Measurements from ENCODE around the gene PTOV1. TPM values are rescaled to one million over a fixed set of nuclear protein-coding genes. Genes with fewer than 3 reads are reported as not detected.
A peak's percentile ranks its signal among the peaks of the same experiment; 100 is the strongest.

Gene PTOV1
- polyA plus RNA-seq, 4 donors = 71.4 to 137 (median 88.0) TPM

DNA sequence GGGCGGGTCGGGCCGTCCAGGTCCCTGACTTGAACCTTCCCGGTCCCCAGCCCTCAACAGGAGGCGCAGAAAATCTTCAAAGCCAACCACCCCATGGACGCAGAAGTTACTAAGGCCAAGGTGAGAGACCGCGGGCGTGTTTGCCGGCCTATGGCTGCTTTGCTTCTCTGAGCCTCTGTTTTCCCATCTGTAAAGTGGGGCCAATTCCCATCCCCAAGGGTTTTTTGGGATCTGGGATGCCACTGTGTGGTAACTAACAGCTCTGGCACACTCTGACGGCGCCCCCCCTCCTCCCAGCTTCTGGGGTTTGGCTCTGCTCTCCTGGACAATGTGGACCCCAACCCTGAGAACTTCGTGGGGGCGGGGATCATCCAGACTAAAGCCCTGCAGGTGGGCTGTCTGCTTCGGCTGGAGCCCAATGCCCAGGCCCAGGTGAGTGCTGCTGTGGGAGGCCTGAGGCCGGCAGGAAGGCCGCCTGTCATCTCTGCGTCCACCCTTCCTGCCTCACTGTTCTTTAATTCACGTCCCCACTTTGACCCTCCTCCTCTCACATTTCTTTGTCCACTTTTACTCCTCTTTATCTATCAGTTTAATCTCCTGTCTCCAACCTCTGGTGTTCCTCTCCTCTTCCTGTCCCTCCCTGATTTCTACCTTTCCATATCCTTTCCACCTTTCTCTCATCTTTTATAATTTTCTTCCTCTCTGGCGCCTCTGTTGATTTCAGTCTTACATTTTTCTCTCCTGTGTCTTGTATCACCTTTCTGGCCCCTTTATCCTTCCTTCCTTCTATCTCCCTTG is 44.9 kb upstream of the PTOV1 start:
- peak overlapping the region in 1 of 3 donors; percentile 53 for H3K27ac ChIP-seq (ENCODE audit: low read depth in 1 of 3, low read length in 2 of 3)
- no peak for FAIRE-seq

DNA sequence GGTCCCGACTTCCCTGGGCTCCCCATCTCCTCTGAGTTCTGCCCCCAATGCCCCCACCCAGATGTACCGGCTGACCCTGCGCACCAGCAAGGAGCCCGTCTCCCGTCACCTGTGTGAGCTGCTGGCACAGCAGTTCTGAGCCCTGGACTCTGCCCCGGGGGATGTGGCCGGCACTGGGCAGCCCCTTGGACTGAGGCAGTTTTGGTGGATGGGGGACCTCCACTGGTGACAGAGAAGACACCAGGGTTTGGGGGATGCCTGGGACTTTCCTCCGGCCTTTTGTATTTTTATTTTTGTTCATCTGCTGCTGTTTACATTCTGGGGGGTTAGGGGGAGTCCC is 44.4 kb upstream of the PTOV1 start:
- peaks cover 0 to 33% (median 4%) of the 10 kb centered on the region in 3 donors for H3K4me1 ChIP-seq (ENCODE audit: control insufficient read depth in 3 of 3, insufficient read depth in 2 of 3, low read depth in 1 of 3, low read length in 2 of 3)
- FAIRE-seq = no peak
- H3K27me3 ChIP-seq (ENCODE audit: control insufficient read depth in 3 of 3, insufficient read depth in 3 of 3, low read length in 3 of 3) = no peaks in the 10 kb centered on the region
- DNase-seq = peak in 1 of 2 donors; percentile 58
- H3K9me3 ChIP-seq (ENCODE audit: control insufficient read depth in 2 of 2, insufficient read depth in 1 of 2, low read depth in 1 of 2, low read length in 1 of 2) = no peaks in the 10 kb centered on the region
- H3K4me3 ChIP-seq (ENCODE audit: low read depth in 1 of 3, low read length in 3 of 3) = no peak overlapping the region
- 82 to 85% (median 84%) methylated on average over 8 of the region's 8 CpGs for WGBS, 3 donors
- H3K27ac ChIP-seq (ENCODE audit: low read depth in 1 of 3, low read length in 2 of 3) = peak overlapping the region in 1 of 3 donors; percentile 53
- peaks cover 3 to 64% (median 4%) of the 10 kb centered on the region in 3 donors for H3K36me3 ChIP-seq (ENCODE audit: control insufficient read depth in 3 of 3, insufficient read depth in 2 of 3, low read depth in 1 of 3, low read length in 3 of 3)

More for the DNA sequence above, 44.9 kb upstream of the PTOV1 start:
- Histone ChIP-seq H3K4me3 (ENCODE audit: low read depth in 1 of 3, low read length in 3 of 3) (peak overlapping the region in 1 of 3 donors; percentile 25), H3K4me1 (ENCODE audit: control insufficient read depth in 3 of 3, insufficient read depth in 2 of 3, low read depth in 1 of 3, low read length in 2 of 3) (peaks cover 0 to 33% (median 4%) of the 10 kb centered on the region in 3 donors), H3K27me3 (ENCODE audit: control insufficient read depth in 3 of 3, insufficient read depth in 3 of 3, low read length in 3 of 3) (no peaks in the 10 kb centered on the region), H3K36me3 (ENCODE audit: control insufficient read depth in 3 of 3, insufficient read depth in 2 of 3, low read depth in 1 of 3, low read length in 3 of 3) (peaks cover 3 to 67% (median 4%) of the 10 kb centered on the region in 3 donors), H3K9me3 (ENCODE audit: control insufficient read depth in 2 of 2, insufficient read depth in 1 of 2, low read depth in 1 of 2, low read length in 1 of 2) (no peaks in the 10 kb centered on the region)
- 85 to 86% (median 86%) methylated on average over 20 of the region's 20 CpGs for WGBS, 3 donors
- DNase-seq = no peak

DNA sequence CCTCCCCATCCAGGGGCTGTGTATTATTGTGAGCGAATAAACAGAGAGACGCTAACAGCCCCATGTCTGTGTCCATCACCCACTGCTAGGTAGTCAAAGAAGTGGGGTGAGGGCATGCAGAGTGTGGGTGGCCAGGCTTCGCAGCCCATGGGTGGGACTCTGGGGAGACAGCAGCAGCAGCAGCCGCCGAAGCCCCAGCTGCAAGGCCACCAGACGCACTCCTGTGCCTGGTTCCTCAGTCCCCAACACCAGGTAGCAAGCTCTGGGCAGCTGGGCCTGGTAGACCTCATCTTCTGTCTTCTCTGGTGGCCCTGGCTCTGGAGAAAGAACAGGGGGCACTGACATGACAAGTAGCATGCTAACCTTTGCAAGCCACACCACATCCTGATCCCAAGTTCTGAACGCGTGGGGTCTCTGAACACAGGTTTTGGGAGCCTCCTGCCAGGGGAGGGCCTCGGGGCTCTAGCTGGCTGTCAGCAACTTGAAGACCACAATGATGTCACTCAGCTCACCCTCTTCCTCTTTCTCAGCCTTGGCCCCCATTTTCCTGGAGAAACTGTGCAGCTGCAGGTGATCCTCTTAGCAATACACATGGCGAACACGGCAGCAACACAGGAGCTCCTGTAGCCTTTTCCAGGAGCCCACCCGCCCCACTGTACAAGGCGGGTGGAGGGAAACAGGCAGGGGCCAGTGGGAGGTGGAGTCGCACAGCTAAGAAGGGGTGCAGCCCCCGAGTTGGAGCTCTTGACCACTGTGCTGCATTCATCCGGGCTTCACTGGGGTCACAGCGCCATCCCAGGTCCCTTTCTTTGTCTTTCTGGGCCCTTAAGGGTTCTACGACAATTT is 43.7 kb upstream of the PTOV1 start:
- 83 to 87% (median 85%) methylated on average over 15 to 18 of the region's 18 CpGs for WGBS, 3 donors

DNA sequence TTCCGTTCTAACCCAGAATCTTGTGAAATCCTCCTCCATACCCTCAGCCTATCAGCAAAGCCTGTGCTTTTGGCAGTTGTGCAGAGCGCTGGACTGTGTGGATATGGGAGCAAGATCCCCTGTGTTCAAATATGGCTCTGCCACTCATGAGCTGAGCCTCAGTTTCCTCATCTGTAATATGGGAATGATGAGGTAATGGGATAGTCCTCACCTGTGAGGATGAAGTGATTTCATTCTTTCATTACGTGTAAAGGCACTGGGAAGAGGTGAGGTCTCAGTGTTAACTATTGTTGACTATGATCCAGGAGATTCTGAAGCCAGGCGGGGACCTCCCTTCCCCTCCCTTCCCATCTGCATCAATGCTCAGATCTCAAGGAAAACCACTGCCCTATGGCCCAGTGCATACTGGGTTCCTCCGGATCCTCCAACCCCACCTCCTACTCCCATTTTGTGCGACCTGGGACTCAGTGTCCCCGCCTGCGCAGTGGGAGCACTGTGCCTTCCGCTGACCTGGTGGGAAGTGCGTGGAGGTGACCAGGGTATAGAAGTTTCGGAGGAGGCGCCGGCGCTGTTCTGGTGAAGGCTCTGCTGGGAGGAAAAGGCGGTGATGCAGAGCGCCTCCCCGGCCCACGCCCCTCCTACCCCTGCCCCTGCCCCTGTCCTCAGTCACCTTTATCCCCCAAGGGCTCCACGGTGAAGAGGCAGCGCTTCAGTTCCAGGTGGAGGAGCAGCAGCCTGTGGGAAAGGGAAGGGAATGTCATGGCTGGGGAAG is 42.9 kb upstream of the PTOV1 start:
- Histone ChIP-seq H3K27ac (ENCODE audit: low read depth in 1 of 3, low read length in 2 of 3) (peak overlapping the region in 1 of 3 donors; percentile 23), H3K9me3 (ENCODE audit: control insufficient read depth in 2 of 2, insufficient read depth in 1 of 2, low read depth in 1 of 2, low read length in 1 of 2) (no peaks in the 10 kb centered on the region), H3K27me3 (ENCODE audit: control insufficient read depth in 3 of 3, insufficient read depth in 3 of 3, low read length in 3 of 3) (no peaks in the 10 kb centered on the region), H3K36me3 (ENCODE audit: control insufficient read depth in 3 of 3, insufficient read depth in 2 of 3, low read depth in 1 of 3, low read length in 3 of 3) (peaks cover 0 to 49% (median 4%) of the 10 kb centered on the region in 3 donors), H3K4me3 (ENCODE audit: low read depth in 1 of 3, low read length in 3 of 3) (peak overlapping the region in 1 of 3 donors; percentile 75), H3K4me1 (ENCODE audit: control insufficient read depth in 3 of 3, insufficient read depth in 2 of 3, low read depth in 1 of 3, low read length in 2 of 3) (peaks cover 0 to 28% (median 4%) of the 10 kb centered on the region in 3 donors)
- FAIRE-seq (no peak), DNase-seq (no peak)
- 82 to 84% (median 84%) methylated on average over 20 of the region's 20 CpGs for WGBS, 3 donors

More for the DNA sequence above, 43.7 kb upstream of the PTOV1 start:
- no peak overlapping the region for H3K4me3 ChIP-seq (ENCODE audit: low read depth in 1 of 3, low read length in 3 of 3)
- H3K9me3 ChIP-seq (ENCODE audit: control insufficient read depth in 2 of 2, insufficient read depth in 1 of 2, low read depth in 1 of 2, low read length in 1 of 2) = no peaks in the 10 kb centered on the region
- FAIRE-seq (no peak), DNase-seq (no peak)
- H3K27ac ChIP-seq (ENCODE audit: low read depth in 1 of 3, low read length in 2 of 3) = peak overlapping the region in 1 of 3 donors; percentile 17
- peaks cover 0 to 33% (median 4%) of the 10 kb centered on the region in 3 donors for H3K4me1 ChIP-seq (ENCODE audit: control insufficient read depth in 3 of 3, insufficient read depth in 2 of 3, low read depth in 1 of 3, low read length in 2 of 3)
- no peaks in the 10 kb centered on the region for H3K27me3 ChIP-seq (ENCODE audit: control insufficient read depth in 3 of 3, insufficient read depth in 3 of 3, low read length in 3 of 3)
- H3K36me3 ChIP-seq (ENCODE audit: control insufficient read depth in 3 of 3, insufficient read depth in 2 of 3, low read depth in 1 of 3, low read length in 3 of 3) = peaks cover 2 to 58% (median 4%) of the 10 kb centered on the region in 3 donors

DNA sequence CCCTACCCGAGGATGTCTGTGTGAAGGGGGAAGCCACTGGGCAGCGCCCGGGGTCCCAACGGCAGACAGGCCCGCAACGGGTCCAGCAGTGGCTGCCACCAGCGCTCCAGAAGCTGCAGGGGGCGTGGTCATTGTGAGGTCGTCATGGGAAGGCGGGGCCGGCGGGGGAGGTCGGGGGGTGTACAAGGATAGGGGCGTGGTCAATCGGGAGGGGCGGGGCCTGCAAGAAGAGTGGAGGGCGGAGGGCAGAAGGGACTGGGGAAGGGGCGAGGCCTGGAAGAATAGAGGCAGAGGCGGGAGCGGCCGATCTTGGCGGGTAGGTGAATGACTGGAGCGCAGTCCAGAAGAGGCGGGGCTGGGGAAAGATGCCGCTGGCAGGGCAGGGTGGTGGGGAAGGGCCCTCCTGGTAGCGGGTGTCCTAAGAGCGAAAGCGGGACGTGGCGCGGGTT is 42.2 kb upstream of the PTOV1 start:
- DNase-seq = peak; percentile 80 to 91

DNA sequence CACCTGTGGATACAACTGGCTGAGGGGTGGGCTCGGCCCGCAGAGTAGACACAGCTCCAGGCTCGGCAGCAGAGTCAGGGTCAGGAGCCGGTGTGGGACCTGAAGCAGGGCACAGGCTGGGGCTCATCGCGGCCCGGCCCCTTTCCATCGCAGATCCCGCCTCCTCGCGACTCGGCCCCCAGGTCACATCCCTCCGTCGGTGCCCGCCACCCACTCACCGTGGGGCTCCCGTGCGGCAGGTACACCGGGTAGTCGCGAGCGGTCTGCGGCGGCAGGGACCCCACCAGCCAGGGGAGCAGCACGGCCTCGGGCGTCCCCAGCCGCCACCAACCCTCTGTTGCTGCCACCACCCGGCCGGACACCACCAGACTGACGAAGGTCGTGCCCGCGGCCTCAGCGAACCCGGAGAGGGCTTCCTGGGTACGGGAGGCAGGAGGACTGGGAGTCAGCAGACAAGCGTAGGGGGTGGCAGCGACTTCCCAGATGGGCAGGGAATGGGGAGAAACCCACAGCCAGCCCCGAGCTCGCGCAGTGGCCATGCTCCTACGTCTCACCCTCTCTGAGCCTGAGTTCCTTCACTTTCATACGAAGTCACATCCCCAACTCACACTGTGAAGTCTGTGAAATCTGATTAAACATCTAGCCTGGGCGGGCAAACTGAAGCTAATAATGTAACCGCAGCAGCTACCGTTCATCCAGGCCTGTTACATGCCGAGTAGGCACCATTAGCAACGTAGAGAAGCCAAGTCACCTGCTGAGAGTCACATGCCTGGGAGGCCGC is 41.6 kb upstream of the PTOV1 start:
- Histone ChIP-seq H3K27me3 (ENCODE audit: control insufficient read depth in 3 of 3, insufficient read depth in 3 of 3, low read length in 3 of 3) (no peaks in the 10 kb centered on the region), H3K27ac (ENCODE audit: low read depth in 1 of 3, low read length in 2 of 3) (peak overlapping the region; percentile 33 to 88 (median 65)), H3K4me3 (ENCODE audit: low read depth in 1 of 3, low read length in 3 of 3) (peak overlapping the region; percentile 54 to 75 (median 63)), H3K36me3 (ENCODE audit: control insufficient read depth in 3 of 3, insufficient read depth in 2 of 3, low read depth in 1 of 3, low read length in 3 of 3) (peaks cover 0 to 38% (median 0%) of the 10 kb centered on the region in 3 donors), H3K9me3 (ENCODE audit: control insufficient read depth in 2 of 2, insufficient read depth in 1 of 2, low read depth in 1 of 2, low read length in 1 of 2) (no peaks in the 10 kb centered on the region), H3K4me1 (ENCODE audit: control insufficient read depth in 3 of 3, insufficient read depth in 2 of 3, low read depth in 1 of 3, low read length in 2 of 3) (peaks cover 0 to 28% (median 4%) of the 10 kb centered on the region in 3 donors)
- 9 to 10% (median 9%) methylated on average over 45 to 50 of the region's 50 CpGs for WGBS, 3 donors
- DNase-seq (peak; percentile 48 to 76), FAIRE-seq (no peak)

More for the DNA sequence above, 42.2 kb upstream of the PTOV1 start:
- Histone ChIP-seq H3K4me1 (ENCODE audit: control insufficient read depth in 3 of 3, insufficient read depth in 2 of 3, low read depth in 1 of 3, low read length in 2 of 3) (peaks cover 0 to 28% (median 4%) of the 10 kb centered on the region in 3 donors), H3K36me3 (ENCODE audit: control insufficient read depth in 3 of 3, insufficient read depth in 2 of 3, low read depth in 1 of 3, low read length in 3 of 3) (peaks cover 0 to 43% (median under 1%) of the 10 kb centered on the region in 3 donors), H3K4me3 (ENCODE audit: low read depth in 1 of 3, low read length in 3 of 3) (peak overlapping the region; percentile 54 to 75 (median 63)), H3K9me3 (ENCODE audit: control insufficient read depth in 2 of 2, insufficient read depth in 1 of 2, low read depth in 1 of 2, low read length in 1 of 2) (no peaks in the 10 kb centered on the region), H3K27ac (ENCODE audit: low read depth in 1 of 3, low read length in 2 of 3) (peak overlapping the region; percentile 33 to 88 (median 65)), H3K27me3 (ENCODE audit: control insufficient read depth in 3 of 3, insufficient read depth in 3 of 3, low read length in 3 of 3) (no peaks in the 10 kb centered on the region)
- WGBS, 3 donors = 2 to 5% (median 4%) methylated on average over 27 to 31 of the region's 31 CpGs
- no peak for FAIRE-seq

DNA sequence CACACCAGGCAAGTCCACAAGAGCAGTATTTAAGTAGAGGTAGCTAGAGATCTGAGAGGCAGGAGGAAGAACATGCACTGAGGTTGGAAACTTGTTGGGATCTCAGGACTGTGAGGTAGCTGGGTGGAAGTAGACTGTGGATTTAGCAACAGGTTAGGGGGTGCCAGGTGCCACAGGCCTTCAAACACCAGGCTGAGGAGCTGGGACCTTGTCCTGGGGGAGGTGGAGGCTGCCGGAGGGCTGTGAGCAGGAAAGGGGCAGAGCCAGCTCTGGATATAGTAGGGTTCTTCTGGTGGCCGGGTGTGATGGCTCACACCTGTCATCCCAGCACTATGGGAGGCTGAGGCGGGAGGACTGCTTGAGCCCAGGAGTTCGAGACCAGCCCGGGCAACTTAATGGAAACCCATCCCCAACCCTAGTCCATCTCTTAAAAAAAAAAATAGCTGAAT is 41.0 kb upstream of the PTOV1 start:
- peaks cover 0 to 27% (median 4%) of the 10 kb centered on the region in 3 donors for H3K4me1 ChIP-seq (ENCODE audit: control insufficient read depth in 3 of 3, insufficient read depth in 2 of 3, low read depth in 1 of 3, low read length in 2 of 3)
- H3K9me3 ChIP-seq (ENCODE audit: control insufficient read depth in 2 of 2, insufficient read depth in 1 of 2, low read depth in 1 of 2, low read length in 1 of 2) = no peaks in the 10 kb centered on the region
- H3K27ac ChIP-seq (ENCODE audit: low read depth in 1 of 3, low read length in 2 of 3) = peak overlapping the region in 2 of 3 donors; percentile 65 to 88
- H3K4me3 ChIP-seq (ENCODE audit: low read depth in 1 of 3, low read length in 3 of 3) = peak overlapping the region in 2 of 3 donors; percentile 63 to 75
- FAIRE-seq = no peak
- H3K27me3 ChIP-seq (ENCODE audit: control insufficient read depth in 3 of 3, insufficient read depth in 3 of 3, low read length in 3 of 3) = no peaks in the 10 kb centered on the region
- no peak for DNase-seq
- H3K36me3 ChIP-seq (ENCODE audit: control insufficient read depth in 3 of 3, insufficient read depth in 2 of 3, low read depth in 1 of 3, low read length in 3 of 3) = peaks cover 0 to 32% (median 0%) of the 10 kb centered on the region in 3 donors
- 91 to 96% (median 94%) methylated on average over 5 of the region's 5 CpGs for WGBS, 3 donors

Data from small intestine (tissue), 7 donors.